Left ventricle myocardium superior (tissue), 1 donor: ENCODE results near the gene GYG2. TPM values are rescaled to one million over a fixed set of nuclear protein-coding genes. Genes with fewer than 3 reads are reported as not detected.

ENCODE experiments used
- ATAC-seq: fragments of 200-7000 bp; cut with Tn5 transposase; one replicate; pipeline ENCODE4 v1.9.1; 2020; ENCODE audit warnings: mild to moderate bottlenecking, moderate library complexity
- DNase-seq: peaks from one replicate; pipeline ENCODE4 v3.0.0-alpha.2; 2020
- intact Hi-C: fragments of 100-400 bp; cut with micrococcal nuclease; formaldehyde crosslinking; loops from one replicate; pipeline ENCODE4 v1.11.0; 2022
- total RNA-seq: library from RNA; stranded (reverse); fragmentation: NEBNext Ultra II Directional; extraction: Animal tissue kit (Norgen Biotek cat#: 25700); gene quantifications from one replicate; pipeline ENCODE4 v1.2.1, GENCODE V29; 2021
- donor health status: DM: no; HTN: yes; CAD: no; lungs with severe emphysema.

Gene GYG2
- total RNA-seq, 1 donor from 2014 or later = 1.4 TPM

DNA sequence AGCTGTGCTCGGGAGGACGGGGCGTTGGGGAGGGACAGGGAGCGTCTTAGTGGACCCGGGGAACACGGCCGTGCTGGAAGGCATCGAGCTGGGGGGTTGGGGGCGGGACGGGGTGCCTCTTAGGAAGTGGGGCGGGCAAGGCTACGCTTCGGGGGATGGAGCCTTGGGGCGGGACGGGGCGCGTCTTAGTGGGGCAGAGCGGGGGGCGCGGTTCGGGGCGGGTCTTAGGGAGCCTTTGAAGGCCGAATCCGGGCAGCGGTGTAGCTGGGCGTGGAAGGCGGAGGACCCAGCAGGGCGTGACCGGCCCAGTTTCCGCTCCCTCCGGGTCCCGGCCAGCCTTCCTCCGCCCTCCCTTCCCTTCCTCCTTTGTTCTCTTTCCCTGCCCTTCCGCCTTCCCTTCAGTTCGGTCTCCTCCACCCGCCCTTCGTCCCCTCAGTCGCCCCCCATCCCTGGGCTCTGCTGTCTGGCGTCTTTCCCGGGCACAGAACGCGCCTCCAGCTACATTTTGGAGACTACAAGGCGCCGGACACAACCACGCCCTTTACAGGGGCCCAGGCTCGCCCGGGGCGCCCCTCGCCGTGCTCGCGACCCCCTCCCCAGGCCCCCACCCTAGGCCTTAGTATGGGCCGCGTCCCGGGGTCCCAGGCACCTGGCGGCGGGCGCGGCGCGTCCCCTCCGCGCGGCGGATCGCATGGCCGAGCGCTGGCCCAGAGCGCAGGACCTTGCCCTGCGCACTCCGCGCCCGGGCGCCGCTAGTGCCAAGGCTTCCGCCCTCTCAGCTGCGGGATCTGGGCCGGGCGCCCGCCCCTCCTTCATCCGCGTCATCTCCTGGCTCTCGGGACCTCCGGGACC lies 100.1 kb downstream of the GYG2 start, which contains the start of gene ARSD:
Gene ARSD (minus strand): TSS at position 757 of the 852 bp plus-strand sequence. CDS start 64 bp downstream, at position 693.
- intact Hi-C loops = no loop called here
- peak; percentile 92 for DNase-seq
- peak; percentile 96 for ATAC-seq

DNA sequence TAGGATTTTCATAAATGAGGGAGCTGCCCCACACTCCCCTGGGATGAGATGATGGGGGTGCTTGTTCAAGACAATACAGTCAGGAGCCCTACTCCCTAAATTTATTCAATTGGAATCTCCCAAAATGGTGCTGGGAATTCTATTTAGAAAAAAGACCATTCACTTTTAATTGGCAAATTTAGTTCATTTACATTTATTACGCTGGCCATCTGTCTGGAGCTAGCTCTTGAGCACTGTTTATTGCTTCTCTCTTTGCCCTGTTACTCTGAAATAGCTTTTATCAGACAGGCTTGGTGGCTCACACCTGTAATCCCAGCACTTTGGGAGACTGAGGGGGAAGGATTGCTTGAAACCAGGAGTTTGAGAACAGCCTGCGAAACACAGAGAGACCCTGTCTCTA lies 102.4 kb downstream of the GYG2 start:
- ATAC-seq (no peak), DNase-seq (no peak)
- intact Hi-C loops = no loop called here

DNA sequence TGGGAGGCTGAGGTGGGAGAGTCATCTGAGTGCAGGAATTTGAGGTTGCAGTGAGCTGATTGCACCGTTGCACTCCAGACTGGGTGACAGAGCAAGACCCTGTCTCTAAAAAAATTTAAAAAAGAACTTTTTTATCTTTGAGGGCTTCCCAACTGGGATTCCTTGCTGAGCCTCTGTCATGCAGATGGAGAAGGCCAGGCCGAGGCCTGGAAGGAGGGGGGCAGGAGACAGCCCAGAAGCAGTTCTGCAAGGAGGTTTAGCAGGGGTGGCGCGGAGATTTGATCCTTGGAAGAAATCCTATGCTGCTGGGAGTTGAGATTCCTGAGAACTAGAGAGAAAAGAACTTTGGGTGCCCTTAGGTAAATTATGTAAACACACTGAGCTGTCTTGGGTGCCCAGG lies 102.9 kb downstream of the GYG2 start:
- no peak for ATAC-seq
- no peak for DNase-seq
- intact Hi-C loops = no loop called here

Other genes starting within 250 kb of the GYG2 start
- gene CD99, start 137.6 kb upstream of the GYG2 start, total RNA-seq = 360 TPM
- 0.32 TPM for gene XG, start 76.9 kb upstream of the GYG2 start, total RNA-seq
- gene ARSD, start 100.4 kb downstream of the GYG2 start, total RNA-seq = 4.6 TPM
- not detected for gene ARSH, start 177.6 kb downstream of the GYG2 start, total RNA-seq
- not detected for gene ARSF, start 212.5 kb downstream of the GYG2 start, total RNA-seq